Bronchial epithelial cell (primary cell): ENCODE results near the gene POU2F3. TPM values are rescaled to one million over a fixed set of nuclear protein-coding genes. Genes with fewer than 3 reads are reported as not detected.

Experiments
- DNase-seq: peaks from one replicate; pipeline ENCODE4 v3.0.0-alpha.2; 2010; ENCODE audit warnings: low read depth
- FAIRE-seq: peaks from 2 replicates; lab custom pipeline; 2011; peaks lifted over from hg19 to GRCh38; lab: Jason Lieb, UNC
- H3K27me3 ChIP-seq: 2 replicates; pipeline ENCODE4 v1.5.1; 2011; ENCODE audit warnings: low read length; ENCODE audit not compliant: control insufficient read depth, insufficient read depth
- H3K36me3 ChIP-seq: 2 replicates; pipeline ENCODE4 v1.5.1; 2011; ENCODE audit warnings: low read length; ENCODE audit not compliant: control insufficient read depth, insufficient read depth
- H3K4me3 ChIP-seq: 2 replicates; pipeline ENCODE4 v1.5.1; 2011; ENCODE audit warnings: mild to moderate bottlenecking, low read depth, low read length, control low read depth
- CTCF ChIP-seq: IDR thresholded peaks from 2 replicates; pipeline ENCODE4 v1.5.1; 2011; ENCODE audit warnings: mild to moderate bottlenecking, moderate library complexity, low read length, control low read depth, inconsistent platforms; ENCODE audit not compliant: insufficient read depth, severe bottlenecking
- total RNA-seq: library from RNA; depleted of rRNA; stranded (reverse); fragments of >200 nt; gene quantifications from 2 replicates; pipeline ENCODE4 v1.2.1, GENCODE V29; 2014

The POU2F3 gene
- total RNA-seq, 1 donor from 2014 or later = not detected

- Histone ChIP-seq H3K4me3 (no peak overlapping the region), H3K27me3 (no peaks in the 10 kb centered on the region), H3K36me3 (no peaks in the 10 kb centered on the region)
- DNase-seq = no peak
- no peak for TF ChIP-seq CTCF
- FAIRE-seq = no peak
Measured at GRCh38 chr11:120200677-120201076, 39.3 kb upstream of the POU2F3 start.

GRCh38 chr11:120201653-120202052, 38.3 kb upstream of the POU2F3 start:
- no peak for DNase-seq
- H3K4me3 ChIP-seq = no peak overlapping the region
- no peaks in the 10 kb centered on the region for H3K27me3 ChIP-seq
- no peak for TF ChIP-seq CTCF
- no peak for FAIRE-seq
- H3K36me3 ChIP-seq = no peaks in the 10 kb centered on the region

GRCh38 chr11:120203626-120204025, 36.3 kb upstream of the POU2F3 start:
- Histone ChIP-seq H3K36me3 (no peaks in the 10 kb centered on the region), H3K27me3 (no peaks in the 10 kb centered on the region), H3K4me3 (no peak overlapping the region)
- DNase-seq (no peak), FAIRE-seq (no peak)
- TF ChIP-seq CTCF = no peak

- Histone ChIP-seq H3K27me3 (no peaks in the 10 kb centered on the region), H3K4me3 (no peak overlapping the region), H3K36me3 (no peaks in the 10 kb centered on the region)
- no peak for TF ChIP-seq CTCF
- no peak for FAIRE-seq
- DNase-seq = peak; percentile 90
Measured at GRCh38 chr11:120205596-120206161, 34.3 kb upstream of the POU2F3 start.

- H3K36me3 ChIP-seq = no peaks in the 10 kb centered on the region
- TF ChIP-seq CTCF = no peak
- H3K4me3 ChIP-seq = no peak overlapping the region
- no peak for FAIRE-seq
- H3K27me3 ChIP-seq = no peaks in the 10 kb centered on the region
- DNase-seq = no peak
Measured at GRCh38 chr11:120207512-120207911, 32.4 kb upstream of the POU2F3 start.

- no peak for TF ChIP-seq CTCF
- Histone ChIP-seq H3K27me3 (no peaks in the 10 kb centered on the region), H3K36me3 (no peaks in the 10 kb centered on the region), H3K4me3 (no peak overlapping the region)
- no peak for FAIRE-seq
- no peak for DNase-seq
Measured at GRCh38 chr11:120208001-120208441, 31.9 kb upstream of the POU2F3 start.
